Measurements from ENCODE around the gene CHAF1A. TPM values are rescaled to one million over a fixed set of nuclear protein-coding genes. Genes with fewer than 3 reads are reported as not detected.

The CHAF1A gene
- total RNA-seq, 3 donors from 2014 or later (not counting 1 experiment from before 2014, with no cell fraction given) = 34.4 to 40.8 (median 35.2) TPM

GRCh38 chr19:4449022-4449638, 46.7 kb downstream of the CHAF1A start:
- Mint-ChIP-seq H3K4me3 (no peak overlapping the region), H3K27me3 (ENCODE audit: low read depth in 2 of 2) (no peaks in the 10 kb centered on the region), H3K27ac (no peak overlapping the region), H3K9me3 (no peaks in the 10 kb centered on the region), H3K4me1 (no peaks in the 10 kb centered on the region), H3K36me3 (no peaks in the 10 kb centered on the region)
- no peak for DNase-seq
- H3K4me3 ChIP-seq (ENCODE audit: low read length) = no peak overlapping the region
- TF ChIP-seq CTCF (IDR thresholded peaks at IDR 0.05) = no peak
- H3K4me1 ChIP-seq (ENCODE audit: control insufficient read depth, insufficient read depth, low read length) = no peaks in the 10 kb centered on the region
- no peak overlapping the region for H3K27ac ChIP-seq (ENCODE audit: low read length)
- intact Hi-C loops (cut with micrococcal nuclease) = no loop called here
- no peaks in the 10 kb centered on the region for H3K9me3 ChIP-seq (ENCODE audit: control insufficient read depth, insufficient read depth, low read length)
- ATAC-seq = no peak
- 94% methylated on average over 23 of the region's 24 CpGs for WGBS (ENCODE audit: insufficient coverage)
- H3K27me3 ChIP-seq (ENCODE audit: control insufficient read depth, insufficient read depth, low read length) = no peaks in the 10 kb centered on the region
- H3K36me3 ChIP-seq (ENCODE audit: control insufficient read depth, insufficient read depth, low read length) = peaks cover 68% of the 10 kb centered on the region

- Histone ChIP-seq H3K4me3 (ENCODE audit: low read length) (no peak overlapping the region), H3K27ac (ENCODE audit: low read length) (no peak overlapping the region), H3K9me3 (ENCODE audit: control insufficient read depth, insufficient read depth, low read length) (no peaks in the 10 kb centered on the region), H3K27me3 (ENCODE audit: control insufficient read depth, insufficient read depth, low read length) (no peaks in the 10 kb centered on the region), H3K36me3 (ENCODE audit: control insufficient read depth, insufficient read depth, low read length) (peaks cover 63% of the 10 kb centered on the region), H3K4me1 (ENCODE audit: control insufficient read depth, insufficient read depth, low read length) (no peaks in the 10 kb centered on the region)
- intact Hi-C loops (cut with micrococcal nuclease) = no loop called here
- no peaks in the 10 kb centered on the region for H3K9me3 Mint-ChIP-seq
- H3K27ac Mint-ChIP-seq = no peak overlapping the region
- no peaks in the 10 kb centered on the region for H3K36me3 Mint-ChIP-seq
- TF ChIP-seq CTCF (IDR thresholded peaks at IDR 0.05) = no peak
- WGBS (ENCODE audit: insufficient coverage) = 96% methylated on average over 9 of the region's 9 CpGs
- DNase-seq (no peak), ATAC-seq (no peak)
- no peaks in the 10 kb centered on the region for H3K4me1 Mint-ChIP-seq
- no peak overlapping the region for H3K4me3 Mint-ChIP-seq
- H3K27me3 Mint-ChIP-seq (ENCODE audit: low read depth in 2 of 2) = no peaks in the 10 kb centered on the region
Measured at GRCh38 chr19:4449639-4450028, 47.2 kb downstream of the CHAF1A start.

- DNase-seq (no peak), ATAC-seq (no peak)
- Mint-ChIP-seq H3K9me3 (no peaks in the 10 kb centered on the region), H3K4me3 (no peak overlapping the region), H3K4me1 (peaks cover 10 to 22% of the 10 kb centered on the region in 2 donors), H3K27me3 (ENCODE audit: low read depth in 2 of 2) (no peaks in the 10 kb centered on the region), H3K36me3 (no peaks in the 10 kb centered on the region), H3K27ac (no peak overlapping the region)
- Histone ChIP-seq H3K27me3 (ENCODE audit: control insufficient read depth, insufficient read depth, low read length) (no peaks in the 10 kb centered on the region), H3K4me3 (ENCODE audit: low read length) (no peak overlapping the region), H3K9me3 (ENCODE audit: control insufficient read depth, insufficient read depth, low read length) (no peaks in the 10 kb centered on the region), H3K27ac (ENCODE audit: low read length) (no peak overlapping the region), H3K36me3 (ENCODE audit: control insufficient read depth, insufficient read depth, low read length) (peaks cover 37% of the 10 kb centered on the region), H3K4me1 (ENCODE audit: control insufficient read depth, insufficient read depth, low read length) (peaks cover 18% of the 10 kb centered on the region)
- intact Hi-C loops (cut with micrococcal nuclease) = no loop called here
- no peak for TF ChIP-seq CTCF (IDR thresholded peaks at IDR 0.05)
- WGBS (ENCODE audit: insufficient coverage) = 92% methylated on average over 24 of the region's 24 CpGs
Measured at GRCh38 chr19:4452230-4452990, 50.0 kb downstream of the CHAF1A start.

Measured in natural killer cell (primary cell).